GM18951 (cell line): Measurements from ENCODE around the gene ASAP2.

Source experiments
- POLR2A ChIP-seq: IDR thresholded peaks from 4 replicates; pipeline ENCODE4 v1.6.1; 2011; ENCODE audit warnings: mild to moderate bottlenecking; ENCODE audit not compliant: insufficient read length, insufficient read depth; ENCODE audit errors: extremely low read depth
- in situ Hi-C: fragments of 300-500 bp; cut with MboI; formaldehyde crosslinking; loops from one replicate; pipeline ENCODE4 v1.12.0; 2022; ENCODE audit warnings: low sequenced_read_pairs, mixed read lengths, inconsistent platforms; ENCODE audit not compliant: unreplicated experiment

ASAP2 gene

GRCh38 chr2:9236867-9237266 is 30.3 kb downstream of the ASAP2 start:
- TF ChIP-seq POLR2A = no peak
- in situ Hi-C loops = no loop called here

- in situ Hi-C loops = no loop called here
- no peak for TF ChIP-seq POLR2A
Observed at GRCh38 chr2:9237831-9238230, 31.2 kb downstream of the ASAP2 start.

- TF ChIP-seq POLR2A = no peak
- in situ Hi-C loops = no loop called here
Observed at GRCh38 chr2:9238591-9239326, 32.1 kb downstream of the ASAP2 start.

GRCh38 chr2:9239616-9240015 is 33.0 kb downstream of the ASAP2 start:
- in situ Hi-C loops = no loop called here
- TF ChIP-seq POLR2A = no peak

- in situ Hi-C loops = no loop called here
Observed at GRCh38 chr2:9240745-9241144, 34.1 kb downstream of the ASAP2 start.

GRCh38 chr2:9241233-9241632 is 34.6 kb downstream of the ASAP2 start:
- TF ChIP-seq POLR2A = no peak
- in situ Hi-C loops = no loop called here

More at GRCh38 chr2:9240745-9241144, 34.1 kb downstream of the ASAP2 start:
- TF ChIP-seq POLR2A = no peak

GRCh38 chr2:9243357-9243756 is 36.7 kb downstream of the ASAP2 start:
- TF ChIP-seq POLR2A = no peak
- in situ Hi-C loops = no loop called here

GRCh38 chr2:9244985-9245544 is 38.5 kb downstream of the ASAP2 start:
- TF ChIP-seq POLR2A = no peak
- in situ Hi-C loops = no loop called here

- in situ Hi-C loops = no loop called here
- TF ChIP-seq POLR2A = no peak
Observed at GRCh38 chr2:9247177-9247576, 40.6 kb downstream of the ASAP2 start.

GRCh38 chr2:9247786-9248185 is 41.2 kb downstream of the ASAP2 start:
- TF ChIP-seq POLR2A = no peak

GRCh38 chr2:9248363-9248762 is 41.8 kb downstream of the ASAP2 start:
- no peak for TF ChIP-seq POLR2A
- in situ Hi-C loops = no loop called here

More at GRCh38 chr2:9247786-9248185, 41.2 kb downstream of the ASAP2 start:
- in situ Hi-C loops = no loop called here

GRCh38 chr2:9249020-9249800 is 42.6 kb downstream of the ASAP2 start:
- no peak for TF ChIP-seq POLR2A
- in situ Hi-C loops = no loop called here

GRCh38 chr2:9250091-9250490 is 43.5 kb downstream of the ASAP2 start:
- TF ChIP-seq POLR2A = no peak
- in situ Hi-C loops = no loop called here
